ENCODE measurements around the gene SHANK3. TPM values are rescaled to one million over a fixed set of nuclear protein-coding genes. Genes with fewer than 3 reads are reported as not detected.

SHANK3 gene
- total RNA-seq, 1 donor from 2014 or later, result not detected

Other genes with a start within 250 kb of the SHANK3 start
- gene SBF1, start 197.8 kb upstream of the SHANK3 start, total RNA-seq, result 175 and 181 TPM in 2 replicates
- 4.5 and 6.2 TPM in 2 replicates for gene ADM2, start 191.3 kb upstream of the SHANK3 start, total RNA-seq
- gene MIOX, start 186.0 kb upstream of the SHANK3 start, total RNA-seq, result 0.32 TPM in 1 of 2 replicates, not detected in the other
- gene LMF2, start 165.1 kb upstream of the SHANK3 start, total RNA-seq, result 124 and 136 TPM in 2 replicates
- gene NCAPH2, start 164.6 kb upstream of the SHANK3 start, total RNA-seq, result 97.5 and 104 TPM in 2 replicates
- gene SCO2, start 147.2 kb upstream of the SHANK3 start, total RNA-seq, result 9.5 and 11.0 TPM in 2 replicates
- gene TYMP, start 142.8 kb upstream of the SHANK3 start, total RNA-seq, result 165 and 173 TPM in 2 replicates
- 12.6 and 13.8 TPM in 2 replicates for gene KLHDC7B, start 126.9 kb upstream of the SHANK3 start, total RNA-seq
- gene SYCE3, start 109.9 kb upstream of the SHANK3 start, total RNA-seq, result not detected in 2 replicates
- 104 and 114 TPM in 2 replicates for gene CPT1B, start 94.4 kb upstream of the SHANK3 start, total RNA-seq
- 132 and 137 TPM in 2 replicates for gene CHKB, start 90.0 kb upstream of the SHANK3 start, total RNA-seq
- 0.17 and 0.32 TPM in 2 replicates for gene MAPK8IP2, start 72.0 kb upstream of the SHANK3 start, total RNA-seq
- gene ARSA, start 44.7 kb upstream of the SHANK3 start, total RNA-seq, result 60.6 and 67.0 TPM in 2 replicates
- gene ACR, start 65.4 kb downstream of the SHANK3 start, total RNA-seq, result not detected in 2 replicates
- 39.8 and 43.7 TPM in 2 replicates for gene RABL2B, start 110.8 kb downstream of the SHANK3 start, total RNA-seq